HG03520 (cell line): Measurements from ENCODE around the gene C3orf33.
A peak's percentile ranks its signal among the peaks of the same experiment; 100 is the strongest.

Source experiments
- ATAC-seq: cut with Tn5 transposase; IDR thresholded peaks from one replicate; pipeline ENCODE4 v1.9.1; 2021; ENCODE audit warnings: mild to moderate bottlenecking, moderate library complexity; ENCODE audit not compliant: unreplicated experiment

Gene C3orf33

GRCh38 chr3:155790272-155790925 is 15.7 kb downstream of the C3orf33 start:
- no peak for ATAC-seq

- no peak for ATAC-seq
These were observed 20.3 kb downstream of the C3orf33 start for GRCh38 chr3:155785662-155786295.

GRCh38 chr3:155782390-155782953 is 23.6 kb downstream of the C3orf33 start:
- no peak for ATAC-seq

- ATAC-seq, result no peak
These were observed 25.8 kb downstream of the C3orf33 start for GRCh38 chr3:155780291-155780690.

- no peak for ATAC-seq
These were observed 27.6 kb downstream of the C3orf33 start for GRCh38 chr3:155778462-155778861.

GRCh38 chr3:155772801-155773200 is 33.3 kb downstream of the C3orf33 start:
- no peak for ATAC-seq

GRCh38 chr3:155771126-155771525 is 35.0 kb downstream of the C3orf33 start:
- no peak for ATAC-seq

- ATAC-seq, result no peak
These were observed 39.9 kb downstream of the C3orf33 start for GRCh38 chr3:155766206-155766605.

GRCh38 chr3:155763870-155764463 is 42.1 kb downstream of the C3orf33 start:
- ATAC-seq, result no peak

GRCh38 chr3:155760653-155761052 is 45.4 kb downstream of the C3orf33 start:
- no peak for ATAC-seq

- no peak for ATAC-seq
These were observed 48.5 kb downstream of the C3orf33 start for GRCh38 chr3:155757577-155757976.

- peak; percentile 50 for ATAC-seq
These were observed 52.9 kb downstream of the C3orf33 start for GRCh38 chr3:155753038-155753639.

GRCh38 chr3:155748611-155749365 is 57.3 kb downstream of the C3orf33 start:
- ATAC-seq, result no peak

- ATAC-seq, result no peak
These were observed 58.2 kb downstream of the C3orf33 start for GRCh38 chr3:155747946-155748290.

GRCh38 chr3:155747286-155747945 is 58.7 kb downstream of the C3orf33 start:
- no peak for ATAC-seq

- no peak for ATAC-seq
These were observed 59.4 kb downstream of the C3orf33 start for GRCh38 chr3:155746703-155747102.

- ATAC-seq, result no peak
These were observed 60.1 kb downstream of the C3orf33 start for GRCh38 chr3:155745795-155746550.

GRCh38 chr3:155744626-155745324 is 61.3 kb downstream of the C3orf33 start, which contains the start of gene PLCH1:
Gene PLCH1 (minus strand): TSS chr3:155745071. CDS start chr3:155704224, 40,847 bp downstream.
- peak; percentile 66 for ATAC-seq
